Lung (tissue), 12 donors: ENCODE results near the gene ACSL1. TPM values are rescaled to one million over a fixed set of nuclear protein-coding genes. Genes with fewer than 3 reads are reported as not detected.

Source experiments
- ATAC-seq: fragments of 200-7000 bp; cut with Tn5 transposase; one replicate; pipeline ENCODE4 v1.9.1; 2020; ENCODE audit warnings: moderate number of reproducible peaks; ENCODE audit not compliant: insufficient read depth, low FRiP score
- DNase-seq, 3 donors: peaks; one replicate each; pipeline ENCODE4 v3.0.0-alpha.2; 2013 to 2017
- H3K27ac ChIP-seq, 2 donors: one replicate each; pipeline ENCODE4 v1.5.1; 2013; ENCODE audit warnings: mild to moderate bottlenecking in 2 of 2, moderate library complexity in 2 of 2, control low read depth in 1 of 2, inconsistent platforms in 1 of 2, low read depth in 1 of 2, low read length in 1 of 2
- H3K27me3 ChIP-seq, 3 donors: one replicate each; pipeline ENCODE4 v1.5.1; 2013; ENCODE audit warnings: low read length in 2 of 3; ENCODE audit not compliant: control insufficient read depth in 3 of 3, insufficient read depth in 3 of 3
- H3K36me3 ChIP-seq, 4 donors: one replicate each; pipeline ENCODE4 v1.5.1; 2013; ENCODE audit warnings: low read length in 4 of 4, mild to moderate bottlenecking in 1 of 4, moderate library complexity in 1 of 4; ENCODE audit not compliant: control insufficient read depth in 4 of 4, insufficient read depth in 4 of 4
- H3K4me1 ChIP-seq, 5 donors: one replicate each; pipeline ENCODE4 v1.5.1; 2013; ENCODE audit warnings: low read length in 5 of 5, mild to moderate bottlenecking in 2 of 5, moderate library complexity in 1 of 5; ENCODE audit not compliant: control insufficient read depth in 5 of 5, insufficient read depth in 5 of 5
- H3K4me3 ChIP-seq: one replicate; pipeline ENCODE4 v1.5.1; 2013; ENCODE audit warnings: mild to moderate bottlenecking, control low read depth, moderate library complexity
- H3K9ac ChIP-seq, 2 donors: one replicate each; pipeline ENCODE4 v1.5.1; 2013; ENCODE audit warnings: low read length in 2 of 2, control low read depth in 1 of 2; ENCODE audit not compliant: insufficient read depth in 1 of 2
- H3K9me3 ChIP-seq, 4 donors: one replicate each; pipeline ENCODE4 v1.5.1; 2013; ENCODE audit warnings: low read length in 3 of 4, mild to moderate bottlenecking in 1 of 4, moderate library complexity in 1 of 4; ENCODE audit not compliant: control insufficient read depth in 4 of 4, insufficient read depth in 3 of 4
- WGBS, 2 donors: extraction: QIAGEN DNeasy Blood & Tissue Kit; methylation state at CpG; one replicate each; pipeline ENCODE4 v1.1.7; 2013; 5-methylcytosine and 5-hydroxymethylcytosine counted together
- polyA plus RNA-seq, 2 donors: library from polyadenylated mRNA; stranded (reverse); fragments of 200-250 nt; gene quantifications; one replicate each; pipeline ENCODE4 v1.2.1, GENCODE V29; 2013
- total RNA-seq, 2 donors: library from RNA; depleted of rRNA in 1 of 2; stranded (reverse); fragments of >200 nt in 1 of 2; gene quantifications; one replicate each; pipeline ENCODE4 v1.2.1, GENCODE V29; 2014 to 2021
- TF ChIP-seq, protein P1 (sequence below): IDR thresholded peaks from 2 replicates; pipeline ENCODE4 v1.5.1; 2012; ENCODE audit warnings: mild to moderate bottlenecking; ENCODE audit errors: control extremely low read depth, extremely low read depth
- donor health status: control.
- donor health status: control.
- donor health status: Bipolar disorder and iron deficiency.
- donor health status: healthy.
- donor health status: DM: yes; HTN: yes; CAD: no.

Gene ACSL1
- total and polyA plus RNA-seq, 4 donors = 89.5 to 731 (median 188) TPM

DNA sequence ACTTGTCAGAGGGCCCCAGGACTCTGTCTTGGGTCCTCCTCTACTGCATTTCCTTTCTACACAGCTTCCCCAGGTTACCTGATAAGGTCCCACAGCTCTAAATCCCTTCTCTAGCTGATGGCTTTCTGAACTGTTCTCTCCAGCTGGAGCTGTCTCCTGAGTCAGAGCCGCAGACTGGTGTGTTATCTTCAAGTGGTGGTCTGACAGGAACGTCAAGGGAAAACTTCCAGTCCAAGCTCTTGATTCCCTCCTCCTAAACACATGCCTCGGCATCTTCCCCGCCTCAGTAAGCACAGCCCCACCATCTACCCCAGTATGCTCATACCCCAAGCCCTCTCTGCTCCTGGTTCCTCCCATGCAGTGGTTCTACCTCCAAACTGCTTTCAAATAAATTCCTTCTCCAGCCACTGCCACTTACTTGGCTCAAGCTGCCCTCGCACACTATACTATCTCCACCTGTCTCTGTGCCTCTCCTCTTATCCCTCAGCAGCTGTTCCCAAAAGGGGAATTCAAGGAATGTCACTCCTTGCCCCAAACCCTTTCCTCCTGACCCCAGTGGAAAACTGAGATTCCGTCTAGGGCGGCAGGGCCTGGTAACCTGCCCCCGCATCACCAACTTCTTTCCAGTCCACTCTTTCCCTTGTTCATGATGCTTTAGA, 74.7 kb downstream of the ACSL1 start:
- peaks cover 0 to 2% (median 0%) of the 10 kb centered on the region in 4 donors for H3K36me3 ChIP-seq
- WGBS, 2 donors = 73 to 83% methylated on average over 8 of the region's 8 CpGs
- H3K4me1 ChIP-seq = peaks cover 2 to 18% (median 13%) of the 10 kb centered on the region in 5 donors
- TF ChIP-seq, protein P1, sequence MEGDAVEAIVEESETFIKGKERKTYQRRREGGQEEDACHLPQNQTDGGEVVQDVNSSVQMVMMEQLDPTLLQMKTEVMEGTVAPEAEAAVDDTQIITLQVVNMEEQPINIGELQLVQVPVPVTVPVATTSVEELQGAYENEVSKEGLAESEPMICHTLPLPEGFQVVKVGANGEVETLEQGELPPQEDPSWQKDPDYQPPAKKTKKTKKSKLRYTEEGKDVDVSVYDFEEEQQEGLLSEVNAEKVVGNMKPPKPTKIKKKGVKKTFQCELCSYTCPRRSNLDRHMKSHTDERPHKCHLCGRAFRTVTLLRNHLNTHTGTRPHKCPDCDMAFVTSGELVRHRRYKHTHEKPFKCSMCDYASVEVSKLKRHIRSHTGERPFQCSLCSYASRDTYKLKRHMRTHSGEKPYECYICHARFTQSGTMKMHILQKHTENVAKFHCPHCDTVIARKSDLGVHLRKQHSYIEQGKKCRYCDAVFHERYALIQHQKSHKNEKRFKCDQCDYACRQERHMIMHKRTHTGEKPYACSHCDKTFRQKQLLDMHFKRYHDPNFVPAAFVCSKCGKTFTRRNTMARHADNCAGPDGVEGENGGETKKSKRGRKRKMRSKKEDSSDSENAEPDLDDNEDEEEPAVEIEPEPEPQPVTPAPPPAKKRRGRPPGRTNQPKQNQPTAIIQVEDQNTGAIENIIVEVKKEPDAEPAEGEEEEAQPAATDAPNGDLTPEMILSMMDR = no peak
- DNase-seq (no peak), ATAC-seq (no peak)
- no peak overlapping the region for H3K4me3 ChIP-seq
- H3K27ac ChIP-seq = peak overlapping the region in 1 of 2 donors; percentile 42
- no peak overlapping the region for H3K9ac ChIP-seq
- no peaks in the 10 kb centered on the region for H3K9me3 ChIP-seq
- H3K27me3 ChIP-seq = no peaks in the 10 kb centered on the region

DNA sequence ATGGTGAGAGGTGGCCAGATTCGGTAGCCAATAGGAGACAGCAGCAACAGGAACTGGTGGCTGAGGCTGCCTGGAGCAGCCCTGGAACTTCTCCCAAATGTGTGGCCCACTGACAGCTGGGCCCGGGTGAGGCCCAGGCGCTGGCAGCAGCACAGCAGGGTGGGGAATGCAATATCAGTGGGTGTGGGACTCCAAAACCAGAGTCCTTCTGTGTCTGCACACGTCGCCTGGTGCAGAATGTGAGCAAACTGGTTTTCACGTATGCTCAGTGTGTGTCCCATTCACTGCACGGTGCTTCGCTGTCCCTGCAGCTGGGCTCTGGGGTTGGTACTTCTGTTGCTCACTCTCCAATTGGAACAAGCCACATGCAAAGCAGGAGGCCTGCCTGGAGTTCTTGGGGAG, 77.5 kb downstream of the ACSL1 start:
- DNase-seq (peak; percentile 59 to 81 (median 72)), ATAC-seq (no peak)
- Histone ChIP-seq H3K27me3 (no peaks in the 10 kb centered on the region), H3K9me3 (no peaks in the 10 kb centered on the region), H3K4me3 (no peak overlapping the region), H3K27ac (peak overlapping the region in 1 of 2 donors; percentile 78), H3K4me1 (peaks cover 2 to 21% (median 13%) of the 10 kb centered on the region in 5 donors), H3K36me3 (no peaks in the 10 kb centered on the region), H3K9ac (no peak overlapping the region)
- 60 to 64% methylated on average over 8 of the region's 8 CpGs for WGBS, 2 donors
- TF ChIP-seq, protein P1 = no peak

DNA sequence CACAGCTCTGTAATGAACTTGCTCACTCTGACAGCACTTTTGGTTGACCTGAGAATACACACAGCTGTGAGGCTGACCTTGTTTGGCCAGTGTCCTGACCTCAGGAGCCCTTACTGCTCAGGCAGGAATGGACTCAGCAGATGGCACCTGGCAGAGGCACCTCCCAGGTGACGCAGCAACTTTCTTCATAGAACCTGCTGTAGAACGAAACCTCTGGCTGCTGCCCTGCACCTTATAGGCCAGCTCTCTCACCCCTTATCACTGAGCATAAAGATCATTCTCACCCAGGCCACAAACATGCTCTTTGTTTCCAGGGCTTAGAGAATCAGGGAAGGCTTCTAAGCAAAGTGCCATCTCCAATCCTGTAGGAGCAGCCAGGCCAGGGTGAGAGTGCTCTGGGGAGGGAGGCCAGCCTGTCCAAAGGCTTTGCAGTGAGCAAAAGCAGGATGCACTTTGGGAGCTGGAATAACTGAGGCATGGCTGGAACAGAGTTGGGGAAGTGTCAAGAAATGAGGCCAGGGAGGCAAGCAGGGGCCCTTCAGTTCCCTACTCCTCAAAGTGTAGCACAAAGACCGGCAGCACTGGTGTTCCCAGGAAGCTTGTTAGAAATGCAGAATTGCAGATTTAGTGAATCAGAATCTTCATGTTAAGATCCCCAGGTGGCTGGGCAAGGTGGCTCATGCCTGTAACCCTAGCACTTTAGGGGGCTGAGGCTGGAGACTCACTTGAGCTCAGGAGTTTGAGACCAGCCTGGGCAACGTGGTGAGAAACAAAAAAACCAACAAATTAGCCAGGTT, 78.5 kb downstream of the ACSL1 start:
- no peak for ATAC-seq
- Histone ChIP-seq H3K4me3 (no peak overlapping the region), H3K9ac (peak overlapping the region in 1 of 2 donors; percentile 6)

More for the DNA sequence above, 78.5 kb downstream of the ACSL1 start:
- 52 to 64% methylated on average over 4 of the region's 4 CpGs for WGBS, 2 donors
- TF ChIP-seq, protein P1 = no peak
- Histone ChIP-seq H3K27ac (peak overlapping the region; percentile 69 to 78), H3K36me3 (no peaks in the 10 kb centered on the region), H3K4me1 (peaks cover 2 to 21% (median 13%) of the 10 kb centered on the region in 5 donors), H3K9me3 (no peaks in the 10 kb centered on the region), H3K27me3 (no peaks in the 10 kb centered on the region)
- no peak for DNase-seq
